MM.1S (cell line): Measurements from ENCODE around the gene LIN7B.
A peak's percentile ranks its signal among the peaks of the same experiment; 100 is the strongest.
"Not testable (repeated sequence)": the region's sequence is repeated elsewhere in the genome, so short reads cannot be mapped to it uniquely, and the experiment has no call there.

ENCODE experiments used
- DNase-seq: peaks from one replicate; pipeline ENCODE4 v3.0.0-alpha.2; 2015
- H2AFZ ChIP-seq: fragments of 300-600 bp; sonication (generic); 2 replicates; pipeline ENCODE4 v1.6.0; 2016; ENCODE audit warnings: antibody characterized with exemption, low read length
- H3F3A ChIP-seq: fragments of 300-600 bp; sonication (generic); 2 replicates; pipeline ENCODE4 v1.6.1; 2016; ENCODE audit warnings: mild to moderate bottlenecking, antibody characterized with exemption, low read length, moderate library complexity, mixed read lengths; ENCODE audit not compliant: insufficient read depth
- H3K27ac ChIP-seq: fragments of 300-600 bp; sonication (generic); 2 replicates; pipeline ENCODE4 v1.5.1; 2016; ENCODE audit warnings: mild to moderate bottlenecking, low read length
- H3K27me3 ChIP-seq: fragments of 300-600 bp; sonication (generic); replicated peaks from 2 replicates; pipeline ENCODE4 v1.6.0; 2016; ENCODE audit warnings: low read length; ENCODE audit not compliant: insufficient read depth
- H3K36me3 ChIP-seq: fragments of 300-600 bp; sonication (generic); replicated peaks from 2 replicates; pipeline ENCODE4 v1.6.1; 2016; ENCODE audit warnings: mild to moderate bottlenecking, low read length, mixed read lengths; ENCODE audit not compliant: insufficient read depth
- H3K4me1 ChIP-seq: fragments of 300-600 bp; sonication (generic); 2 replicates; pipeline ENCODE4 v1.6.1; 2016; ENCODE audit warnings: low read length, mixed read lengths
- H3K4me2 ChIP-seq: fragments of 300-600 bp; sonication (generic); 2 replicates; pipeline ENCODE4 v1.6.0; 2016; ENCODE audit warnings: low read depth, low read length
- H3K4me3 ChIP-seq: fragments of 300-600 bp; sonication (generic); 2 replicates; pipeline ENCODE4 v1.5.1; 2016; ENCODE audit warnings: low read length, mixed read lengths
- H3K79me2 ChIP-seq: fragments of 300-600 bp; sonication (generic); 2 replicates; pipeline ENCODE4 v1.6.1; 2016; ENCODE audit warnings: mixed run types, low read length, mixed read lengths
- H3K9ac ChIP-seq: fragments of 300-600 bp; sonication (generic); 2 replicates; pipeline ENCODE4 v1.6.1; 2016; ENCODE audit warnings: low read length, mixed read lengths
- H3K9me2 ChIP-seq: fragments of 300-600 bp; sonication (generic); replicated peaks from 2 replicates; pipeline ENCODE4 v1.6.1; 2016; ENCODE audit warnings: mild to moderate bottlenecking, low read length, mixed read lengths; ENCODE audit not compliant: insufficient read depth
- H3K9me3 ChIP-seq: fragments of 300-600 bp; sonication (generic); replicated peaks from 2 replicates; pipeline ENCODE4 v1.6.1; 2016; ENCODE audit warnings: mild to moderate bottlenecking, low read length, mixed read lengths; ENCODE audit not compliant: insufficient read depth
- H4K20me1 ChIP-seq: fragments of 300-600 bp; sonication (generic); 2 replicates; pipeline ENCODE4 v1.6.1; 2016; ENCODE audit warnings: mild to moderate bottlenecking, low read length, moderate library complexity, mixed read lengths; ENCODE audit not compliant: insufficient read depth
- EZH2 ChIP-seq: fragments of 300-600 bp; sonication (generic); optimal IDR thresholded peaks from 2 replicates; pipeline ENCODE3; 2017; ENCODE audit warnings: low read depth, mild to moderate bottlenecking, antibody characterized with exemption, low read length, mixed read lengths
- EZH2phosphoT487 ChIP-seq: fragments of 300-600 bp; sonication (generic); IDR thresholded peaks from 2 replicates; pipeline ENCODE4 v1.6.1; 2018; ENCODE audit warnings: antibody characterized with exemption, low read length
- TF ChIP-seq, protein P1 (sequence below): fragments of 300-600 bp; sonication (generic); IDR thresholded peaks from 2 replicates; pipeline ENCODE4 v1.5.1; 2016; ENCODE audit warnings: antibody characterized with exemption, low read length, mixed read lengths

Gene LIN7B

DNA sequence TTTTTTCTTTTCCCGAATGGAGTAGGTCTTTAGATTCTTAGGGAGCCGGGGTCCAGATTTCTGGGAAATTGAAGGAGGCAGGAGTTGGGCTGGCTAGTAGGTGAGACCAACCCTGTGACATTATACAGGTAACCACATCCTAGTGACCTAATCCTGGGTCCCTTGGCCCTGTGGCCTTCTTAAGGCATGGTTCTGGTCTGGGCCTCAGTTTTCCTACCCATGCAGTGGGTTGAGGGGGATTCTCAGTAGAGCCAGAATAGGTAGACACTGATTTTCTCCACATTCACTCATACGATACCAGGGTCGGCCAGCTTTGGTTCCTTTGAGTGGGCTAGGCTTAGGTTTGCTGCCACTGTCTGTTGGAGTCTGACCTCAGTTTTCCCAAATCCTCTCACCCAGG, 12.4 kb downstream of the LIN7B start:
- no peaks in the 10 kb centered on the region for H3K36me3 ChIP-seq
- no peak for DNase-seq
- no peaks in the 10 kb centered on the region for H3K79me2 ChIP-seq
- no peaks in the 10 kb centered on the region for H3F3A ChIP-seq
- no peak overlapping the region for H3K27ac ChIP-seq
- H3K4me2 ChIP-seq, result no peak overlapping the region
- no peaks in the 10 kb centered on the region for H3K9me2 ChIP-seq
- peaks cover 11% of the 10 kb centered on the region for H3K27me3 ChIP-seq
- TF ChIP-seq EZH2 (no peak), EZH2phosphoT487 (no peak)
- TF ChIP-seq, protein P1, sequence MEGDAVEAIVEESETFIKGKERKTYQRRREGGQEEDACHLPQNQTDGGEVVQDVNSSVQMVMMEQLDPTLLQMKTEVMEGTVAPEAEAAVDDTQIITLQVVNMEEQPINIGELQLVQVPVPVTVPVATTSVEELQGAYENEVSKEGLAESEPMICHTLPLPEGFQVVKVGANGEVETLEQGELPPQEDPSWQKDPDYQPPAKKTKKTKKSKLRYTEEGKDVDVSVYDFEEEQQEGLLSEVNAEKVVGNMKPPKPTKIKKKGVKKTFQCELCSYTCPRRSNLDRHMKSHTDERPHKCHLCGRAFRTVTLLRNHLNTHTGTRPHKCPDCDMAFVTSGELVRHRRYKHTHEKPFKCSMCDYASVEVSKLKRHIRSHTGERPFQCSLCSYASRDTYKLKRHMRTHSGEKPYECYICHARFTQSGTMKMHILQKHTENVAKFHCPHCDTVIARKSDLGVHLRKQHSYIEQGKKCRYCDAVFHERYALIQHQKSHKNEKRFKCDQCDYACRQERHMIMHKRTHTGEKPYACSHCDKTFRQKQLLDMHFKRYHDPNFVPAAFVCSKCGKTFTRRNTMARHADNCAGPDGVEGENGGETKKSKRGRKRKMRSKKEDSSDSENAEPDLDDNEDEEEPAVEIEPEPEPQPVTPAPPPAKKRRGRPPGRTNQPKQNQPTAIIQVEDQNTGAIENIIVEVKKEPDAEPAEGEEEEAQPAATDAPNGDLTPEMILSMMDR, result no peak
- peaks cover 9% of the 10 kb centered on the region for H3K4me1 ChIP-seq
- H3K9ac ChIP-seq, result no peak overlapping the region
- H3K9me3 ChIP-seq, result no peaks in the 10 kb centered on the region
- no peak overlapping the region for H3K4me3 ChIP-seq
- no peaks in the 10 kb centered on the region for H4K20me1 ChIP-seq
- H2AFZ ChIP-seq, result no peak overlapping the region

DNA sequence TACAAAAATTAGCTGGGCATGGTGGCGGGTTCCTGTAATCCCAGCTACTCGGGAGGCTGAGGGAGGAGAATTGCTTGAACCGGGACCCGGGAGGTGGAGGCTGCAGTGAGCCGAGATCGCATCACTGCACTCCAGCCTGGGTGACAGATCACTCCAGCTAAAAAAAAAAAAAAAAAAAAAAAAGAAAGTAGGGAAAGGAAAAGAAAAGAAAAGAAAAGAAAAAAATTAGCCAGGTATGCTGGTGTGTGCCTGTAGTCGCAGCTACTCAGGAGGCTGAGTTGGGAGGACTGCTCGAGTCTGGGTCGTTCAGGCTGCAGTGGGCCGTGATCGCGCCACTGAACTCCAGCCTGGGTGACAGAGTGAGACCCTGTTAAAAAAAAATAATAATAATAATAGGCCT, 13.1 kb downstream of the LIN7B start:
- not testable (repeated sequence) for H3K4me3 ChIP-seq, H4K20me1 ChIP-seq, H3K36me3 ChIP-seq, H3K79me2 ChIP-seq, H3K9me3 ChIP-seq, H3F3A ChIP-seq, H3K27ac ChIP-seq, H3K9ac ChIP-seq, H3K9me2 ChIP-seq, H3K27me3 ChIP-seq, DNase-seq, H3K4me1 ChIP-seq
- H2AFZ ChIP-seq, result peak overlapping the region; percentile 90; the same call in 1 of the 2 replicates
- H3K4me2 ChIP-seq, result 0 out of 2 replicates have a peak overlapping the region, but pooled peaks have one; percentile 68

DNA sequence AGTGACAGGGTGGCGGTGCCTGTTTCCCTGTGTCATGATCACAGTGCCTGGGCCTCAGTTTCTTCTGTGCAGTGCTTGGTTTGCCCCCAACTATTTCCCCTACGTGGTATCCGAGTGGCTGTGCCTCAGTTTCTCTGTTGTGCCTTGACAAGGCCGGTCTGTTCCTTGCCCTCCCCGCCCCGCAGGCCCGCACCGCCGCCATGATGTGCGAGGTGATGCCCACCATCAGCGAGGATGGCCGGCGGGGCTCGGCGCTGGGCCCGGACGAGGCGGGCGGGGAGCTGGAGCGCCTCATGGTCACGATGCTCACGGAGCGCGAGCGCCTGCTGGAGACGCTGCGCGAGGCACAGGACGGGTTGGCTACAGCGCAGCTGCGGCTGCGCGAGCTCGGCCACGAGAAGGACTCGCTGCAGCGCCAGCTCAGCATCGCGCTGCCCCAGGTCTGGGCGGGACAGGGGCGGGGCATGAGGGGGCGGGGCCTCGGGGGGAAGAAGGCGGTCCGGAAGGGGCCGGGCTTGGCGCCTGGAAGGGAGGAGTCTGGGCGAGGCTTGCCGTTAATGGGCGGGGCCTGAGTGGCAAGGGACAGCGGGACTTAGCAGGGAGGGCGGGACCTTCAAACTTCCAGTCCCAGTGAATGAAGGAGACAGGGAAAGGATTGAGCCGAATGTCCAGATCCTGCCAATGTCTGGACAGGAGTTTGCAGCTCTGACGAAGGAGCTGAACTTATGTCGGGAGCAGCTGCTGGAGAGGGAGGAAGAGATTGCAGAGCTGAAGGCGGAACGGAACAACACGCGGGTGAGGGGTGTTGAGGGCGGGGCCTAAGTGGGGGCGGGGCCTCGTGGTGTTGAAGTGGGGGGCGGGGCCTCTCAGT, 13.7 kb downstream of the LIN7B start:
- peak; percentile 97 for DNase-seq
- H3K9ac ChIP-seq, result no peak overlapping the region

More for the DNA sequence above, 13.7 kb downstream of the LIN7B start:
- no peaks in the 10 kb centered on the region for H4K20me1 ChIP-seq
- H3K9me2 ChIP-seq, result no peaks in the 10 kb centered on the region
- peaks cover 9% of the 10 kb centered on the region for H3K4me1 ChIP-seq
- peak overlapping the region; percentile 82 for H3K4me2 ChIP-seq
- H3K9me3 ChIP-seq, result no peaks in the 10 kb centered on the region
- no peaks in the 10 kb centered on the region for H3K36me3 ChIP-seq
- peak overlapping the region; percentile 69 for H3K4me3 ChIP-seq
- H2AFZ ChIP-seq, result peak overlapping the region; percentile 90
- H3F3A ChIP-seq, result no peaks in the 10 kb centered on the region
- H3K79me2 ChIP-seq, result no peaks in the 10 kb centered on the region
- TF ChIP-seq, protein P1, result peak; percentile 22
- TF ChIP-seq EZH2, result no peak
- TF ChIP-seq EZH2phosphoT487, result no peak
- H3K27me3 ChIP-seq, result peaks cover 6% of the 10 kb centered on the region; the same call in 1 of the 2 replicates
- no peak overlapping the region for H3K27ac ChIP-seq
